ENCODE measurements around the gene MCUB.

Gene MCUB

DNA sequence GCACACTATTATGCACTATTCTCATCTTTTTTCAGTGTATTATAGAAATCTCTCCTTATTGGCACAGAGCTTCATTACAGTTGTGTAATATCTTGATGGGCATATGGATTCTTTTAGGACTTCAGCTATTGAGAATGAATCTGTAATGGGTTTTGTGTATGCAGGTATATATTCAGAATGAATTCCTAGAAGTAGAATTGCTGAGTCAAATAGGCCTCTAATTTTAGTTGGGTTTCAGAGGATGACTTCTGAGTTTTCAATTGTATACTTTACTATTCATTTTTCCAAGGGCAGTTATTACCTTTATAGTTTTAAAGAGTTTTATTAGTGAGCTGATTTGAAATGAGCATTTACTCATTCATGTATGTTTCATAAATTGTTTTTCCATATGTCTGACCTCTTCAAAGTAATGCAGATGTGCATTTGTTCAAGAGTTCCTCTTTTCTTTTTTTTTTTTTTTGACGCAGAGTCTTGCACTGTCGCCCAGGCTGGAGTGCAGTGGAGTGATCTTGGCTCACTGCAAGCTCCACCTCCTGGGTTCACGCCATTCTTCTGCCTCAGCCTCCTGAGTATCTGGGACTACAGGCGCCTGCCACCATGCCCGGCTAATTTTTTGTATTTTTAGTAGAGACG, 123.7 kb downstream of the MCUB start:
- no peak for DNase-seq

DNA sequence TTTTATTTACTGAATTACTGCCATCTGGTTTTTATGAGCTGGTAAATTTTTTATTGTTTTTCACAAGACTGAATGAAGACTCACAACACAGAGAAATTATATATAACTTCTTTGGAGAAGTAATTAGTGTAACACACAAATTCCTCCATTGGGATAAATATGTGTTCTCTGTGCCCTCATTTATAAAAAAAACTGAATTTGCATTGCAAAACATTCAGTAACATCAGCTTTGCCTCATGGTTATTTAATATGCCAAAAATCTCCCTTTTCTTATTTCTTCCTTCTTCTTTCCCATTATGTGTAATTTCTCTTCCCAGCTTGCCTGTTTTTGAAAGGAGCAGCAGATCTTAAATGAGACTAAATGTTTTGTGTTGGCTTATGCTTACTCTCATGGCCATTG, 124.7 kb downstream of the MCUB start:
- no peak for DNase-seq

DNA sequence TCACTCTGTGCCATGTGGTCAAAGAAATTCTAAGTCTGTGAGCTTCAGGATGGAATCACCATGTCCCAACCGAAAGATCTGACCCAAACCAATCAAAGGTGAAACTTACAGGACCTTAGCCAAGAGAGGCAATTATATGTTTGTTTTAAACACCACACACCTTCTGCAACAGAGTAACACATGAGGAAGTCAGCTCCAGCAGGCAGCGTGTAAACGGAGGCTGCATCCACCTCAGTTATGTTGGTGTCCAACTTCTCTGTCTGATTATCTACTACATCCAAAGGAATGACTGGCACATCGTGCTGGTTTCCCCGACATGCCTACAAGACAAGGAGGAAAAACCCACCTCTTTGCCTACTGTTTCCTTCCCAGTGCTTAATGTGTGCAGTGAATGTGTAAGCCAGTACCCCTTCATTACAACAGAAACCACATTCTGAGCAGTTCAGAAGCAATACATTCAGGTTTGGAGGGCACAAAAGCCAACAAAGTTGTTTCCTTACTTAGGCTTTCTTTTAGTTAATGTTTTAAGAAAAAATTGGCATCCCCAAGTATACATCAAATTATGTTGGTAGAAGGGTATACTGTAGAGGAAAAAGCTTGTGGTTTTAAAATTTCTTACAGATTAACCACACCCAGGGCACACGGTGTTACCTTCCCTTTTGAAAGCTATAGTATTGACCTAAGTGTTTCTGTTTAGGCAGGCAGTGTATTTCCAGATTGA, 130.8 kb downstream of the MCUB start:
- peak; percentile 24 for DNase-seq

DNA sequence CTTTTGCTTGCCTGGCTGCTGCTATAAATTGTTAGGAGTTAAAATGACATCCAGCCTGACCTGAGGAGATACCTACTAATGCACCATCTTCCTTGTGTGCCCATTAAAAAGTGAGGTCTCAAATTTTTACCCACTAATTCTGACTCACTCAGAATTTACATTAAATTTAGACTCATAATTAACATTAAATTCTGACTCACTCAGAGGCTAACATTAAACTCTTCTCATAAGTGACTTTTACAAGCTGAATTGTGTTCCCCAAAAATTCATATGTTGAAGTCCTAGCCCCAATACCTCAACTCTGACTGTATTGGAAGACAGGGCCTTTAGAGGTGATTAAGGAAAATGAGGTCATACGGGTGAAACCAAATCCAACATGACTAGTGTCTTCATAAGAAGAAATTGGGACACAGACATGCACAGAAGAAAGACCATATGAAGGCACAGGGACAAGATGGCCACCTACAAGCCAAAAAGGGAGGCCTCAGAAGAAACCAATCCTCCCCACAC, 131.4 kb downstream of the MCUB start:
- DNase-seq, result no peak

DNA sequence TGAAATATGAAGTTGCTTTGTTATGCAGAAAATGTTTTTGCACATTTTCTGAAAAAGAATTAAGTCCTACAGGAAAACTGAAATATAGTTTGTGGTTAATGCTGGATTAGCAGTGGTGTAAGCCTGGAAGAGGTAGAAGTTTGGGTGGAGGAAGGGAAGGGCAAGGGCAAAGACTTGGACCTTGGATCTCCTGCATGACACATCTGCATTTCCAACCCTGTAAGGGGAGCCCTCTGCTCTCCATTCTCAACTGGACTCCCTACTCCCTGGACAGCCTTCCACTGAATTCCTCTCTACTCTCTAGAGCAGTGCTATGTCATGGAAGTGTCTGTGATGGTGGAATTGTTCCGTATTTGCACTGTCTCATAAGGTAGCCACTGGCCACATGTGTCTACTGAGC, 138.6 kb downstream of the MCUB start:
- DNase-seq, result no peak

DNA sequence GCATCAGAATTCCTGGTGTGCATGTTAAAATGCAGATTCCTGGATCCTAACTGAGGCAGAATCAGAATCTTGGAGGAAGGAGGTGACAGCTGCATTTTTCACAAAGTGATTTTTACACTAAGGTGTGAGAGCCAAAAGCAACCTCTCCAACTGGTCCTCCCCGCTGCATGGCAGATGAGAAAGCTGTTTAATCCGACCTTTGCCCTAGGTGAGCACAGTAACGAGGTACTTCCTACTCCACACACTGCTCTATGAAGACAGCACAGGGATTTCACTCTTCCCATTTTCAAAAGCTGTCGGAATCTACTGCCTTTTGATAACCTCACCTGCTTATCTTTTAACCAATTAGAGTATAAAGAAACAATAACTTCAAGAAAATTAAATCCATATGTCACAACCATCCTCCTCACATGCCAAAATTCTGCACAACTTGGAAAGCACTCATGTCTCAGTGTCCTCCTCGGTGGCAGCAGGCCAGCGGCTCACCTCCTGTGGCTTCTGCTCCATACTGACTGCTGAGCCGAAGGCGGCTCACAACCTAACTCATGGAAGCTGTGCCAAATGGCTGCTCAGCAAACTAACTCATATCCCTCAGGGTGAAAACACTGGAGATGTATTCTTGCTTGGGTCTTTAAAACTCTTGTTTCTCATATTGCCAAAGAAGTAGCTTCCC, 139.6 kb downstream of the MCUB start:
- no peak for DNase-seq

DNA sequence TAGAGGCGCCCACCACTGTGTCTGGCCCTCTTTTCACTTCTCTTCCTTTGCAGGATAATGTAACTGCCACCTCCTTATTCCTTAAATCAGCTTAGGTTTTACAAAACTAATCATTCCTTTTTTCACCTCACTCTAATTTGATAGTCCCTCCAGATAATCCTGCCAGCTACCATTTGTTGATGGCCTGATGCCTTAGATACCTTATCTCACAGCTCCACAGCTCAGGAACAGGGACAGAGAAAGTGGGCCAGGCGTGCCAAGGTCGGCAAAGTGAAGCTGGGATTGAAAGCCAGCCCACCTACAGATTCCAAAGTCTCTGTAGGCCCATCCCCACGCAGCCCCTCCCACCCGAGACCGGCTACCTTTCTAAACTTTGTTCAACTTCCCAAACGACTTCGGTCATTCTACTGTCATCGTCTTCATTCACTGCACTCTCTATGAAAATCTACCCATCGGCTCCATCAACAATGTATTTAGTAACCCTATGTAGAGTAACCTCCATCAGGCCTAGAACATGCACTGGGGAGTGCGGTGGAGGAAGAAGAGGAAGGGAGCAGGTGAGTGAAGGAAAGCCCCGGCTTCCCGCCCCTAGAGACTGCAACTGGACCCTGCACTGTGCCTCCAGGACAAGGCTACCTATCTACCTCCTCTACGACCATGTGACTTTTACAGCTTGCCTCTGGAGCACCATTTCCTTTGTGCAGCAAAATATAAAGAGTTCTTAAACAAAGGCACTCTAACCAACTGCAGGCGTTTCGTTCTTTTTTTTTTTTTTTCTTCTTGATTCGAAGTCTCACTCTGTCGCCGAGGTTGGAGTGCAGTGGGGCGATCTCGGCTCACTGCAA, 141.7 kb downstream of the MCUB start:
- peak; percentile 23 for DNase-seq

DNA sequence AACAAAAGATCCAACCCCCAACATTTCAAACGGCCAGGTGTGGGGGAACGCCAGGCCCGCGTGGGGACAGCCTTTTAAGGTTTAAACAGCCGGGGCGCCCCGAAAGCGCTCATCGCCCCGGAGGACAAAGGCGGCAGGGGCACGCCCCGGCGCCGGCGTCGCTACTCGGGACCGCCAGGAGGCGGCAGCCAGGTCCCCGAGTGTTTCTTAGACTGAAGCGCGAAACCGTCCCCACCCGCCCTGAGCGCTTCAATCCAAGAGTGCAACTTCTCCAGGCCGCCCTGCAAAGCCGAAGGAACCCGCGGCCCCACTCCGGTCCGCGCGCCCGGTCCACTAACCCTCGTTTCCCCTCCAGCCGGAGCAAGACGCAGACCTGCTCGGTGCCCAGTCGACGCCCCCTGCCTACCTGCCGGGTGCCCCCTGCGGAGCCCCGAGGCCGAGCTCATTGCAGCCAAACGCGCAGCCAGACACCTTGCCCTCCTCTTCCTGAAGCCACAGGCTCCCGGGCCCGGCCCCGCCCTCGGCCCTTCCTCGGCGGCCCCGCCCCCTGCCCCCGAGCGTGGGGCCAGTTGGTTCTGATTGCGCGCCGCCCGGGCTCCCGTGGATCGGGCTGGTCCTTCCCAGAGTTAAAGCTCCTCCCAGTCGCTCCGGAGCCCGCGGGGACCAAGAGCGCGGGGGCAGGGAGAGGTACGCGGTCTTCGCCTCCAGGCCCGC, 143.1 kb downstream of the MCUB start, which contains the start of gene CASP6:
Gene CASP6, minus strand, starts transcription at position 496 of the 714 bp plus-strand sequence. Its CDS starts 50 bp downstream, at position 446.
- peak; percentile 81 for DNase-seq

DNA sequence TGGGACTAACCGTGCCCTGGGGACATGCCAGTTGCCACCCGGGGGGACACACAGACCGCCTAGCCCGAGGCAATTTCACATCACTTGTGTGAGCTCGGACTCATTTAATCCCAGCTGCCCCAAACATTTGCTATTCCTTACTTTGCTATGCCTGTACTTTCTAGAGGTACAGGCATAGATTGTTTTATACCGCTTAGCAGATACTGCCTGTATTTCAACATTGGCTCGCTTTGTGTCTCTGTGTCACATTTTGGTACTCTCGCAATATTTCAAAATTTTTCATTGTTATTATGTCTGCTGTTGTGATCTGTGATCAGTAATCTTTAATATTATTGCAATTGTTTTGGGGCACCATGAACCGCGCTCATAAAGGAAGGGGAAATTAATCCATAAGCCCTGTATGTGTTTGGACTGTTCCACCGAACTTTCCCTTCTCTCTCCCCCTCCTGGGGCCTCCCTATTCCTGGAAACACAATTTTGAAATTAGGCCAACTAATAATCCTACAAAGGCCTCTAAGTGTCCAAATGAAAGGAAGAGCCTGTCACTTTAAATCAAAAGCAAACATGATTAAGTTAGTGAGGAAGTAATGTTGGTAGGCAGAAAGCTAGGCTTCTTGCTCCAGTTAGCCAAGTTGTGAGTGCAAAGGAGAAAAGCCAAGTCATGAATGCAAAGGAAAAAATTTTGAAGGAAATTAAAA, 143.8 kb downstream of the MCUB start:
- no peak for DNase-seq

DNA sequence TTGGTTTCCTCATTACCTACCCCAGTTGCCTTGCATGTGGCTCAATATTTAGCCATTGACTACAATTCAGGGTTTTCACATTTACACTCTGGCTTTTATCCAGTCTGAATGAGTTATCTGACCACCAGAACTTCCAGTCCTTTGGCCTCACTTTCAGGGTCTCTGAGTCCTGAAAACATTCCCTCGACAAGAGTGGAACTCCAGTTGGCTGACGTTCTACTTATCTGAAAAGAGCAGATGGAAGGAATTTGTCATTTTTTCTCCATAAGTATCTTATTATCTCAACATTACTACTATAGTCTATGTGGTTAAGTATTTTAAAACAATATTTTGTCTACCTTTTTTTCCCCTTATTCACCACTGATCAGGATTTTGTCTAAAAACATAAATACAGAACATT, 148.4 kb downstream of the MCUB start:
- DNase-seq, result no peak

DNA sequence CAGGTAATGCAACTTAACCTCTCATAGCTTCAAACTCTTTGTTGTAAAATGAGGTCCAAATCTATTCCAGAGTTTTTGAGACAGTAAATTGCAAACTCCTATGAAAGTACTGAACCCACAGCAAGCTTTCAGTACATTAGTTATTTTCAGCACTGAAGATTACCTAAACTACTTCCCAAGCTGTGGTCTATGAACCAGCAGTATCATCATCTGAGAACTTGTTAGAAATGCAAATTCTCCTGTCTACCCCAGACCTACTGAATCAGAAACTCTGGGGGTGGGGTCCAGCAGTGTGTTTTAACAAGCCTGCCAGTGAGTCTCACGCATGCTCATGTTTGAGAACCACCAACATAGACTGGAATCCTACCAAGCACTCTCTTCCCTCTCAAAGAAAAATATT, 148.9 kb downstream of the MCUB start:
- no peak for DNase-seq

DNA sequence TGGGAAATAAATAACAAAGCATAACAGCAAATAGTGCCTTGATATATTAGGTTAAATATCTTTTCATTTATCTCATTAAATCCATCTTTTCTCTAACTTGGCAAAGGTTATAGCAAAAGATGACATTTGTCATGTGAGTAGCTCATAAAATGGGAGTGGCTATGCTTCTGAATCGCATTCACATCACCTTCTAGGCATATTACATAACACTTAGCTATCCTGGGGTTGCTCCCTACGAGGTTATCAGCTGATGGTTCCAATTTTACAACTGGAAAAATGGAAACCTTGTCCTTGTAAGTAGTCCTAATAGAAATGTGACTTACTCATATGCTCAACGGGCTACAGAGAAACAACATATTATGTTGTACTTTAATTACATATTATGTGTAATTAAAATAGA, 153.5 kb downstream of the MCUB start:
- no peak for DNase-seq

DNA sequence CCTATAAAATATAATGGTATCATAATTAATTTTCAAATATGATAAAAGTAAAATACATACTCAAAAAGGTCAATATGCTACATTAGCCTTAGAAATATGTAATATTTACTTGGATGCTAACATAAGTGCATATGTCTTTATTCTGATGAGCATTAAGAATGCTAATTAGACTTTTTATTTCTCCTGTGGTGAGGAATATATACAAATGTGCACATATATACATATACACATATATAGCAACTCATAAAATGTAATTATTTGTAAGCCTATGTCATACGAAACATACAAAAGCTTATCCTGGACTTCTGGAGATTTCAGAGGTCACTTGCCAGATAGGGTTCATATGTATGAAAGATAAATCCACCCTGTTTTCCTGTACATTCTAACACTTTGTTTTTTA, 158.7 kb downstream of the MCUB start:
- DNase-seq, result no peak

DNA sequence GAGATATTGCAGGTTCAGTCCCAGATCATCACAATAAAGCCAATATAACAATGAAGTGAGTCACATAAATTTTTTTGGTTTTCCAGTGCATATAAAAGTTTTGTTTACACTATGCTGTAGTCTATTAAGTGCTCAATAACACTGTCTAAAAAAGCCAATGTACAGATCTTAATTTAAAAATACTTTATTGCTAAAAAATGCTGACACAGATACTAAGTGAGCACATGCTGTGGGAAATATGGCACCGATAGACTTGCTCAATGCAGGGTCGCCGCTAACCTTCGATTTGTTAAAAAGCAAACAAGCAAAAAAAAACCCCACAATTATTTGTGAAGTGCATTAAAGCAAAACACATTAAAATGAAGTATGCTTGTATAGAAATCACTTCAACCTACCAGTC, 159.6 kb downstream of the MCUB start:
- DNase-seq, result no peak

DNA sequence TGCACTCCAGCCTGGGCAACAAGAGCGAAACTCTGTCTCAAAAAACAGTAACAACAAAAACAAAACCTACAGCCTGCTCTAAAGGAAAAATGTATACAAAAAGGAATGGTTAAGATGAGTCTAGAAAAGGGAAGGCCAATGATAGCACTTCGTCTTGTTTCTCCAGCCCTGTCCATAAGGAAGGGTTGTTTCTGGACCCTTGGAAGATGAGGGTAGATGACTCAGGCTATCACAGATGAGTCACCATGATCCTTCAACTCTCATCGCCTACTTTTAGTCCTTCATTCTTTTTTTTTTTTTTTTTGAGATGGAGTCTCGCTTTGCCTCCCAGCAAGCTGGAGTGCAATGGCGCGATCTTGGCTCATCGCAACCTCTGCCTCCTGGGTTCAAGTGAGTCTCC, 161.0 kb downstream of the MCUB start:
- no peak for DNase-seq

DNA sequence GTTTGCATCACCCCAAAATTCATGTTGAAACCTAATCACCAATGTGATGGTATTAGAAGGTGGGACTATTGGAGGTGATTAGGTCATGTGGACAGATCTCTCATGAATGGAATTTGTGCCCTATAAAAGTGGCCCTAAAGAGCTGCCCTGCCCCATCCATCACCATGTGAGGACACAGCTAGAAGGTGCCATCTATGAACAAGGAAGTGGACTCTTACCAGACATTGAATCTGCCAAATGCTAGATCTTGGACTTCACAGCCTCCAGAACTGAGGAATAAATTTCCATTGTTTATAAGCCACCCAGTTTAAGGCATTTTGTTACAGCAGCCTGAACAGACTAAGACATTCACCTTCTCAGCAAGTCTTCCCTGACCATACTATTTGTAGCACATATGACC, 162.3 kb downstream of the MCUB start:
- DNase-seq, result no peak

DNA sequence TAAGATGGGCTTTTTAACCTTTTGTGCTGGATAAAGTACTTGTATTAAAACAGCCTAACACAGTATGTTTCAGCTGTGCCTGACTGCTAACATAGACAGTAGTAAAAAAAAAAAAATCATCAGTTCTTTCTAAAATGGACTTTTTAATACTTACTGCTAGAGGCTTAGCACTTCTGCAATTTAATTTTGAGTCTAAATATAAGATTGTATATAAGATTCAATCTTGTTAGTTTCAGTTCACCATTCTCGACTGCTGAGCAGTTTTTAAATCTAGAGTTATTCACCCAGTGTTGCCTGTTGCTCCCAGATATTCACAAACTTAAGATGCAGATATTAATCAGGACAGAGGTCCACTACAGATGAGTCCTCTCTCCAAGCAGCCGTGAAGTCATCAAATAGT, 163.1 kb downstream of the MCUB start:
- DNase-seq, result no peak

DNA sequence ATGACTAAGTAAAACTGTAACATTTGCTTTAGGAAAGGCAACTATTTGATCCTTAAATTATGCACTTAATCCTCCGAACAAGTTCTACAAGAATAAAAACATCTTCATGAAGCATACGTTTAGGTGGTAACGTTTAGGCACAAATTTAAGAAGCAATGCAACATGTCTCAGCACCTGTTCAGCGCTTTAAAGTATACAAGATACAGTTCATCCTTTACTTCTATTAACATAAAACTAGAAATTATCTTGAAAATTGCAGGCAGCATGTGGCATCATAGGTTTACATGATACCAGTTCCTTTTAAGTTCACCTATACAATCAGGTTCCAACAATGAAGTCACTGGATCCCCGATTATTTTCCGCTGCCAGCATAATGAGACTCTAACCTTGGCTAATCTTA, 168.3 kb downstream of the MCUB start:
- DNase-seq, result no peak

DNA sequence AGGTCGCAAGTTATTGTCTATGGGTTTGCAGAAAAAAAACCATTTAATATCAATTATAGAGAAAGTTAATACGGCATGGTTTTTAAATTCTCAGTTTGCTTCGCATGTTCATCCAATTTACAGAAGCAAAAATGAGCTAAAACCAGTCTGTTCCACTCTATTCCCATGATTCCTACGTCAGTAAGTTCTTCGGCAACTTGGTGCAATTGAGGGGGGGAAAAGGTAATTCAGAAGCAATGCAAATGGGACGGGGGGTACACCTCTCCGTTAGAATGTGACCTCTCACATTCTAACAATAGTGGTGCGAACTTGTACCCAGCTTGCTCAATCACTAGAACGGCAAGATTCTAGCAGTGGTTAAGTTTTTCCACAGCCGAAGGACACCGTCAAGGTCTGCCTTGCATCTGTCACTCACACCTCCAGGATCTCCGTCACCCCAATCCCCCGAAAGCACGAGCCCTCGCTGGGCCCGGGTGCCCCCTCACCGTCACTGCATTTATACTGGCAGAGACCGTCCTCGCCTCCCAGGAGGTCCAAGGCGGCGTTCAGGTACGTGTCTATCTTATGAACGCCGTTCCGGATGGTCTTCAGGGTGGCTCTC, 169.2 kb downstream of the MCUB start:
- no peak for DNase-seq

DNA sequence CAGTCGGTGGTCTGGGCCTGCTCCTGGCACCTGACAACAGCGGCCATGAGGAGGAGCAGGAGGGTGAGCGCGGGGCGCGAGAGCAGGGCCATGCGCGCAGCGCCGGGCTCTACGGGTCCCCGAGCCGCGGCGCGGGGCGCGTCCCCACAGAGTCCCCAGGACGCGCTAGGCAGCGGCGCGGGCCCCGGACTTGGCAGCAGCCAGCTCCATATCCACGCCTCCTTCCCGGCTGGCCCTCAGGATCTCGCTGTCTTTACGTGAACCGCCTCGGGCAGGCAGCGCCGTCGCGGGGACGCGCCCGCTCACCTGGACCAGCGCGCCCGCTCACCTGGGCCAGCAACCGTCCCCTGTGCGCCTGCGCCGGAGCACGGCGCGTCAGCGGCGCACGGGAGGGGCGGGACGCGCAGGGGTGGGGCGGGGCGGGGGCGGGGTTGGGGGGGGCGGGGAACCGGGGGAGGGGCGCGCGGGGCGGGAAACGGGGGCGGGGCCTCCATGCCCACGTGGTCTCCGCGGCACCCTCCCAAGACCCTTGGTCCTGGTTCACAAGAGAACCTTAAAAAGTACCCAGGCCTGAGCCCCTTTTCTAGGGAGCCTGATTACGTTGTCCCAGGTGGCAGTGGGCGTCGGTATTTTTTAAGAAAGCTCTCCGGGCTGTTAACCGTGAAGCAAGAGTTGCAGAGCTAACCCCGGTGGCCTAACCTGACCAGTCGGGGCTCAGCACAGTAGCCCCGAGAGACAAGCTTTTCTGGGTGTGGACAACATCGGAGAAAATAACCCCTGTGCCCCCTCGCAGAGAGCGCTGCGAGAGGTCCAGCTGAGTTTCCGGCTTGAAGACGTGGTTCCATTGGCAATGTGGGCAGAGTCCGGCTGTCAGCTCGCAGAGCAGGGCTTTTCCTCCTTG, 169.9 kb downstream of the MCUB start, which contains the start of gene PLA2G12A:
Gene PLA2G12A, minus strand, starts transcription at position 353 of the 901 bp plus-strand sequence. Its CDS starts 261 bp downstream, at position 92.
- DNase-seq, result peak; percentile 85

Measured in CD4-positive, alpha-beta T cell treated with Interleukin-6 for 4 hours (primary cell).